Measurements from ENCODE around the gene ELP6.
A peak's percentile ranks its signal among the peaks of the same experiment; 100 is the strongest.
"Not testable (repeated sequence)": the region's sequence is repeated elsewhere in the genome, so short reads cannot be mapped to it uniquely, and the experiment has no call there.

ELP6 gene

GRCh38 chr3:47495111-47495510 lies 18.4 kb downstream of the ELP6 start:
- no peak for DNase-seq (ENCODE audit: low read depth)
- TF ChIP-seq, protein P1, sequence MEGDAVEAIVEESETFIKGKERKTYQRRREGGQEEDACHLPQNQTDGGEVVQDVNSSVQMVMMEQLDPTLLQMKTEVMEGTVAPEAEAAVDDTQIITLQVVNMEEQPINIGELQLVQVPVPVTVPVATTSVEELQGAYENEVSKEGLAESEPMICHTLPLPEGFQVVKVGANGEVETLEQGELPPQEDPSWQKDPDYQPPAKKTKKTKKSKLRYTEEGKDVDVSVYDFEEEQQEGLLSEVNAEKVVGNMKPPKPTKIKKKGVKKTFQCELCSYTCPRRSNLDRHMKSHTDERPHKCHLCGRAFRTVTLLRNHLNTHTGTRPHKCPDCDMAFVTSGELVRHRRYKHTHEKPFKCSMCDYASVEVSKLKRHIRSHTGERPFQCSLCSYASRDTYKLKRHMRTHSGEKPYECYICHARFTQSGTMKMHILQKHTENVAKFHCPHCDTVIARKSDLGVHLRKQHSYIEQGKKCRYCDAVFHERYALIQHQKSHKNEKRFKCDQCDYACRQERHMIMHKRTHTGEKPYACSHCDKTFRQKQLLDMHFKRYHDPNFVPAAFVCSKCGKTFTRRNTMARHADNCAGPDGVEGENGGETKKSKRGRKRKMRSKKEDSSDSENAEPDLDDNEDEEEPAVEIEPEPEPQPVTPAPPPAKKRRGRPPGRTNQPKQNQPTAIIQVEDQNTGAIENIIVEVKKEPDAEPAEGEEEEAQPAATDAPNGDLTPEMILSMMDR (conservative IDR thresholded peaks at IDR 0.05; ENCODE audit: control insufficient read depth, insufficient read depth, low read depth, low read length) = no peak
- H3K4me3 ChIP-seq (ENCODE audit: control insufficient read depth, low read depth, low read length) = no peak overlapping the region

DNA sequence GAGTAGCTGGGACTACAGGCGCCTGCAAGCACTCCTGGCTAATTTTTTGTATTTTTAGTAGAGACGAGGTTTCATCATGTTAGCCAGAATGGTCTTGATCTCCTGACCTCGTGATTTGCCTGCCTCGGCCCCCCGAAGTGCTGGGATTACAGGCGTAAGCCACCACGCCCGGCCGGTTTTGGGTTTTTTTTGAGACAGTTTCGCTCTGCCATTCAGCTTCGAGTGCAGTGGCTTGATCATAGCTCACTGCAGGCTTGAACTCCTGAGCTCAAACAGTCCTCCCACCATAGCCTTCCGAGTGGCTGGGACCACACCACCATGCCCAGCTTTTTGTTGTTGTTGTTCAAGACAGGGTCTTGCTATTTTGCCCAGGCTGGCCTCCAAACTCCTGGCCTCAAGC lies 21.7 kb downstream of the ELP6 start:
- TF ChIP-seq, protein P1 (conservative IDR thresholded peaks at IDR 0.05; ENCODE audit: control insufficient read depth, insufficient read depth, low read depth, low read length) = no peak
- H3K4me3 ChIP-seq (ENCODE audit: control insufficient read depth, low read depth, low read length) = no peak overlapping the region
- DNase-seq (ENCODE audit: low read depth) = no peak

DNA sequence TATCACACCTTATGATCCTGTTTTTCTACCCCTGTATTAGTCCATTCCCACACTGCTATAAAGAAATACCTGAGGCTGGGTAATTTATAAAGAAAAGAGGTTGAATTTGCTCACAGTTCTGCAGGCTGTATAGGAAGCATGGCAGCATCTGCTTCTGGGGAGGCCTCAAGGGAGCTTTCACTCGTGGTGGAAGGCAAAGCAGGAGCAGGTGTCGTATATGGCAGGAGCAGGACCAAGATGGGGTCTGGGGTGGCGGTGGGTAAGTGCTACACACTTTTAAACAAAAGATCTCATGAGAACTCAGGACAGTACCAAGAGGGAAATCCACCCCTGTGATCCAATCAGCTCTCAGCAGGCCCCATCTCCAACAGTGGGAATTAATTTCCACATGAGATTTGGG lies 22.3 kb downstream of the ELP6 start:
- DNase-seq (ENCODE audit: low read depth) = no peak
- no peak overlapping the region for H3K4me3 ChIP-seq (ENCODE audit: control insufficient read depth, low read depth, low read length)
- TF ChIP-seq, protein P1 (conservative IDR thresholded peaks at IDR 0.05; ENCODE audit: control insufficient read depth, insufficient read depth, low read depth, low read length) = no peak

DNA sequence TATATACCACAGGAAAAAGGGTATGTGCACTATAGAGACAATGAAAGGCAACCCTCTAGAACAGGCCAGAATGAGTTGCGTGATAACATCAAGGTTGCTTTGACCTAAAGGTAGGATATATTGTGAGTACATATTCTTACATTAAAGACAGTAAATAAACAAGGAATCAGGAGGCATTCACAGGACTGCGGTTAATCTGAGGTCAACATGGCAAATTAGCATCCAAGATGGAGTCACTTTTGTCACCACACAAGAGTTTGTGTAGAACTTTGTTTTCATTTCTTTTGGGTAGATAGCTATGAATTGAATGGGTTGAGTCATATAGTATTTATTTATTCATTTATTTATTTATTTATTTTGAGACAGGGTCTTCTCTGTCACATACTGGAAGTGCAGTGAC lies 26.2 kb downstream of the ELP6 start:
- H3K4me3 ChIP-seq (ENCODE audit: control insufficient read depth, low read depth, low read length) = no peak overlapping the region
- TF ChIP-seq, protein P1 (conservative IDR thresholded peaks at IDR 0.05; ENCODE audit: control insufficient read depth, insufficient read depth, low read depth, low read length) = no peak
- DNase-seq (ENCODE audit: low read depth) = no peak

DNA sequence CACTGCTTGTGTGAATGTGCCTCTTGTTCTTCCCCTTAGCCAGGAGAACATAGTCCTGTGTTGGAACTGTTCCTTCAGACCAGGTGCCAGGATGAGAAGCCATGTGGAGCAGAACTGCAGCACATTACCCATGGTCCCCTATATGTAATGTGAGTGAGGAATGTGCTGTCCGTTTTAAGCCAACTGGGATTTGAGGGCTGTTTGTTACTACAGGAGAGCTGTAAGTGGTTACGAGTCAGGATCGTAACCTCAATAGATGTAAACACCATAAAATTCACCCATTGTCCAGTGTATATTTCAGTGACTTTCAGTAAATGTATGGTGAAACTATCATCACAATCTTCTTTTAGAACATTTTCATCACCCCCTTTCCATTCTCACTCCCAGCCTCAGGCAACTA lies 27.7 kb downstream of the ELP6 start:
- TF ChIP-seq, protein P1 (conservative IDR thresholded peaks at IDR 0.05; ENCODE audit: control insufficient read depth, insufficient read depth, low read depth, low read length) = no peak
- no peak overlapping the region for H3K4me3 ChIP-seq (ENCODE audit: control insufficient read depth, low read depth, low read length)
- peak; percentile 25 for DNase-seq (ENCODE audit: low read depth)

GRCh38 chr3:47482366-47482765 lies 31.1 kb downstream of the ELP6 start:
- TF ChIP-seq, protein P1 (conservative IDR thresholded peaks at IDR 0.05; ENCODE audit: control insufficient read depth, insufficient read depth, low read depth, low read length) = no peak
- H3K4me3 ChIP-seq (ENCODE audit: control insufficient read depth, low read depth, low read length) = no peak overlapping the region
- DNase-seq (ENCODE audit: low read depth) = no peak

- not testable (repeated sequence) for H3K4me3 ChIP-seq (ENCODE audit: control insufficient read depth, low read depth, low read length)
Measured at GRCh38 chr3:47481763-47482162, 31.7 kb downstream of the ELP6 start.

DNA sequence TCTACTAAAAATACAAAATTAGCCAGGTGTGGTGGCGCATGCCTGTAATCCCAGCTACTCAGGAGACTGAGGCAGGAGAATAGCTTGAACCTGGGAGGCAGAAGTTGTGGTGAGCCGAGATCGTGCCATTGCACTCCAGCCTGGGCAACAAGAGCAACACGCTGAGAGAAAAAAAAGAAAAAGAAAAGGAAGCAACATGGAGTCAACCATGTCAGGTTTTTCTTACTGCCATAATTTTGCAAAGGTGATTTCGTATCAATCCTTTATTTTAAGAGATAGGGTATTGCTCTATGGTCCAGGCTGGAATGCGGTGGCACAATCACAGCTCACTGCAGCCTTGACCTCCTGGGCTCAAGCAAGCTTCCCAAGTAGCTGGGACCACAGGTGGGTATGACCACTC lies 33.2 kb downstream of the ELP6 start:
- not testable (repeated sequence) for H3K4me3 ChIP-seq (ENCODE audit: control insufficient read depth, low read depth, low read length); DNase-seq (ENCODE audit: low read depth)

More at GRCh38 chr3:47481763-47482162, 31.7 kb downstream of the ELP6 start:
- DNase-seq (ENCODE audit: low read depth) = not testable (repeated sequence)
